ENCODE measurements around the gene PDZK1IP1.

PDZK1IP1 gene

GRCh38 chr1:47187231-47187925 lies 2.5 kb downstream of the PDZK1IP1 start:
- no peak overlapping the region for H3K9ac ChIP-seq (ENCODE audit: insufficient read length)
- H3K4me3 ChIP-seq = no peak overlapping the region
- TF ChIP-seq EZH2 (IDR thresholded peaks at IDR 0.05) (no peak), FOXP2 (optimal IDR thresholded peaks at IDR 0.05; ENCODE audit: control extremely low read depth, extremely low read length, insufficient read depth) (no peak), POLR2AphosphoS5 (IDR thresholded peaks at IDR 0.05; ENCODE audit: borderline replicate concordance, low read depth, low read length) (no peak)
- H3K36me3 ChIP-seq (ENCODE audit: insufficient read depth, low read length) = no peaks in the 10 kb centered on the region
- DNase-seq (ENCODE audit: low read depth, low spot score) = no peak
- no peak overlapping the region for H3K27ac ChIP-seq
- H3K9me3 ChIP-seq (ENCODE audit: low read depth, low read length) = no peaks in the 10 kb centered on the region

GRCh38 chr1:47186267-47187185 lies 3.3 kb downstream of the PDZK1IP1 start:
- DNase-seq (ENCODE audit: low read depth, low spot score) = no peak
- H3K4me3 ChIP-seq = no peak overlapping the region
- TF ChIP-seq EZH2 (IDR thresholded peaks at IDR 0.05) (no peak), FOXP2 (optimal IDR thresholded peaks at IDR 0.05; ENCODE audit: control extremely low read depth, extremely low read length, insufficient read depth) (no peak), POLR2AphosphoS5 (IDR thresholded peaks at IDR 0.05; ENCODE audit: borderline replicate concordance, low read depth, low read length) (no peak)

DNA sequence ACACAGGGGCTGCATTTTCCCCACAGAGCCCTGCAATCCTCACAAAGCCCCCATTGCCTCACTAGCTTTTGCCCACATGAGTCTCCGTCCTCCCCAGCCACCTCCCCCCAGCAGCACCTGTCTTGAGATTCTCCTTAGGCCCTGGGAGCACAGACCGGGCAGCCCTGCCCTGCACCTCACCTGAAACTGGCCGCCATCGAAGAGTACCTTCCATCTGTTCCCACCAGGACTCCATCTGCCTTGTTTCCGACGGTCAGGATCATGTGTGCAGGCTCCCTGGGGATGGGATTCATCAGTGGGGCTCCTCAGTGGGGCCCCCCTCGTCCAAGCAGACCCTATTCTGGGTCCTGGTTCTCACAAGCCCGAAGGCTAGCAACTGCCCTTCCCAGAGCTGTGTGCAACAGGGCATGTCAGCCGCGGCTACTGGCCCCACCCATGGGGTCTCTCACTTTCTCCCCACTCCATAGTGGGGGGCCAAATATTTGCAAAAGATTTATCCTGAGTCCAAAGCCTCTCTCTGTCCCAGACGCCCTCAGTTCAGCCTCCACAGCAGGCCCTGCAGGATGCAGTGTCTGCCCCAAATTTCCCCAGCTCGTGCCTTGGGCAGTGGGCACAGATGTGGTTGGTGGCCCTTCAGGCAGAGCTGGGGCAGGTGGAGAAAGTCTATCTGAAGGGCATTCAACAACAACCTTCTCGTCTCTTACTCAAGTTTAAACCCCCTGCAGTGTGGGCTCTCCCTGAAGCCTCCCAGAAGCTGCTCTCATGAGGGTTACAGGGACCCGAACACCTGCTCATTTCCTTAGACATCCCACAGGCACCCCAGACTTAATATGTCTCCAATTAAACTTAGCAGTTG lies 4.8 kb downstream of the PDZK1IP1 start:
- no peak for DNase-seq (ENCODE audit: low read depth, low spot score)
- TF ChIP-seq EZH2 (IDR thresholded peaks at IDR 0.05) (no peak), FOXP2 (optimal IDR thresholded peaks at IDR 0.05; ENCODE audit: control extremely low read depth, extremely low read length, insufficient read depth) (no peak), POLR2AphosphoS5 (IDR thresholded peaks at IDR 0.05; ENCODE audit: borderline replicate concordance, low read depth, low read length) (no peak)
- H3K4me3 ChIP-seq = no peak overlapping the region
- H3K27ac ChIP-seq = no peak overlapping the region
- no peaks in the 10 kb centered on the region for H3K9me3 ChIP-seq (ENCODE audit: low read depth, low read length)
- no peaks in the 10 kb centered on the region for H3K36me3 ChIP-seq (ENCODE audit: insufficient read depth, low read length)
- no peak overlapping the region for H3K9ac ChIP-seq (ENCODE audit: insufficient read length)

More at GRCh38 chr1:47186267-47187185, 3.3 kb downstream of the PDZK1IP1 start:
- Histone ChIP-seq H3K27ac (no peak overlapping the region), H3K9me3 (ENCODE audit: low read depth, low read length) (no peaks in the 10 kb centered on the region), H3K36me3 (ENCODE audit: insufficient read depth, low read length) (no peaks in the 10 kb centered on the region), H3K9ac (ENCODE audit: insufficient read length) (no peak overlapping the region)

- TF ChIP-seq POLR2AphosphoS5 (IDR thresholded peaks at IDR 0.05; ENCODE audit: borderline replicate concordance, low read depth, low read length) = no peak
- no peak for TF ChIP-seq EZH2 (IDR thresholded peaks at IDR 0.05)
- TF ChIP-seq FOXP2 (optimal IDR thresholded peaks at IDR 0.05; ENCODE audit: control extremely low read depth, extremely low read length, insufficient read depth) = no peak
- no peaks in the 10 kb centered on the region for H3K9me3 ChIP-seq (ENCODE audit: low read depth, low read length)
- H3K4me3 ChIP-seq = no peak overlapping the region
- no peak overlapping the region for H3K9ac ChIP-seq (ENCODE audit: insufficient read length)
- H3K36me3 ChIP-seq (ENCODE audit: insufficient read depth, low read length) = no peaks in the 10 kb centered on the region
- no peak for DNase-seq (ENCODE audit: low read depth, low spot score)
- H3K27ac ChIP-seq = no peak overlapping the region
These were observed 5.6 kb downstream of the PDZK1IP1 start for GRCh38 chr1:47184090-47184821.

- Histone ChIP-seq H3K36me3 (ENCODE audit: insufficient read depth, low read length) (no peaks in the 10 kb centered on the region), H3K9me3 (ENCODE audit: low read depth, low read length) (no peaks in the 10 kb centered on the region)
These were observed 6.3 kb downstream of the PDZK1IP1 start for GRCh38 chr1:47183308-47184089.

DNA sequence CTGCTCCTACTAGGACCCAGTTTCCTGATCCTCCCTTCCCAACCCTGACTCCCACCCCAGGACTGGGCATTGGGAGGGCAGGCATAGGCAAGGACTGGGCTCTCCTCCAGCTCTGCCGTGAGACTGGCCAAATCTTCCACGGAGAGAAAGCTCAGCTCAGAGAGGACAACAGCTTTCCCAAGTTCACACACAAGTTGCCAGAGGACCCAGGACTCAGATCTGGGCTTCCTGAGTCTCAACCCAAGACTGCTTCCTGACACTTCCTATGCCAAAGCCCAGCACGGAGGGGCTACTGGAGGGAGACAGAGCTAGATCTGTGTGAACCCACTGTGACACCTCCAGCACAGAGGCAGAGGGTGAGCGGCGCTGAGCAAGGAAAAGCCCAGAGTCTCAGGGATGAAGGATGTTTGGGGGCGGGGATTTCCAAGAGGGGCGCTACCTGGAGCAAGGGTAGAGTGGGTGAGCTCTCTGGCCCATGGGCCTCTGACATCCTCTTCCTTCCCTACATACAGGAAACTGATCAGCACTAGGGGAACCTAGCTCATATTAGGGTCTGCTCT lies 7.1 kb downstream of the PDZK1IP1 start:
- Histone ChIP-seq H3K36me3 (ENCODE audit: insufficient read depth, low read length) (no peaks in the 10 kb centered on the region), H3K4me3 (no peak overlapping the region), H3K9me3 (ENCODE audit: low read depth, low read length) (no peaks in the 10 kb centered on the region), H3K9ac (ENCODE audit: insufficient read length) (no peak overlapping the region), H3K27ac (no peak overlapping the region)
- no peak for DNase-seq (ENCODE audit: low read depth, low spot score)
- TF ChIP-seq EZH2 (IDR thresholded peaks at IDR 0.05) (no peak), FOXP2 (optimal IDR thresholded peaks at IDR 0.05; ENCODE audit: control extremely low read depth, extremely low read length, insufficient read depth) (no peak), POLR2AphosphoS5 (IDR thresholded peaks at IDR 0.05; ENCODE audit: borderline replicate concordance, low read depth, low read length) (no peak)

More at GRCh38 chr1:47183308-47184089, 6.3 kb downstream of the PDZK1IP1 start:
- H3K9ac ChIP-seq (ENCODE audit: insufficient read length) = no peak overlapping the region
- DNase-seq (ENCODE audit: low read depth, low spot score) = no peak
- H3K4me3 ChIP-seq = no peak overlapping the region
- TF ChIP-seq FOXP2 (optimal IDR thresholded peaks at IDR 0.05; ENCODE audit: control extremely low read depth, extremely low read length, insufficient read depth) = no peak
- TF ChIP-seq EZH2 (IDR thresholded peaks at IDR 0.05) = no peak
- no peak for TF ChIP-seq POLR2AphosphoS5 (IDR thresholded peaks at IDR 0.05; ENCODE audit: borderline replicate concordance, low read depth, low read length)
- H3K27ac ChIP-seq = no peak overlapping the region
